Aorta (tissue), 5 donors: ENCODE measurements around the gene TOMM22. TPM values are rescaled to one million over a fixed set of nuclear protein-coding genes. Genes with fewer than 3 reads are reported as not detected.

Experiments
- ATAC-seq: fragments of 200-7000 bp; cut with Tn5 transposase; one replicate; pipeline ENCODE4 v1.9.1; 2022; ENCODE audit warnings: moderate library complexity; ENCODE audit not compliant: low FRiP score
- DNase-seq, 2 donors: peaks; one replicate each; pipeline ENCODE4 v3.0.0-alpha.2; 2020
- H3K27ac ChIP-seq, 2 donors: one replicate each; pipeline ENCODE4 v1.5.1; 2013; ENCODE audit warnings: low read length in 2 of 2, mild to moderate bottlenecking in 2 of 2, moderate library complexity in 2 of 2, control low read depth in 1 of 2, inconsistent platforms in 1 of 2, low read depth in 1 of 2
- H3K27me3 ChIP-seq, 2 donors: one replicate each; pipeline ENCODE4 v1.6.1; 2013; ENCODE audit warnings: control low read depth in 1 of 2, low read length in 1 of 2, mild to moderate bottlenecking in 1 of 2, moderate library complexity in 1 of 2; ENCODE audit not compliant: insufficient read depth in 2 of 2, control insufficient read depth in 1 of 2
- H3K36me3 ChIP-seq, 2 donors: one replicate each; pipeline ENCODE4 v1.6.1; 2013; ENCODE audit warnings: control low read depth in 1 of 2, low read length in 1 of 2, mild to moderate bottlenecking in 1 of 2; ENCODE audit not compliant: insufficient read depth in 2 of 2, control insufficient read depth in 1 of 2
- H3K4me1 ChIP-seq, 2 donors: one replicate each; pipeline ENCODE4 v1.6.1; 2013; ENCODE audit warnings: low read length in 2 of 2, control low read depth in 1 of 2, mild to moderate bottlenecking in 1 of 2, moderate library complexity in 1 of 2; ENCODE audit not compliant: insufficient read depth in 2 of 2, control insufficient read depth in 1 of 2
- H3K4me3 ChIP-seq, 2 donors: one replicate each; pipeline ENCODE4 v1.5.1; 2013; ENCODE audit warnings: low read length in 2 of 2, control low read depth in 1 of 2, mild to moderate bottlenecking in 1 of 2
- H3K9me3 ChIP-seq: one replicate; pipeline ENCODE4 v1.6.1; 2013; ENCODE audit warnings: mild to moderate bottlenecking, low read length; ENCODE audit not compliant: control insufficient read depth
- WGBS, 2 donors: extraction: QIAGEN DNeasy Blood & Tissue Kit; methylation state at CpG; one replicate each; pipeline ENCODE4 v1.1.7; 2013; 5-methylcytosine and 5-hydroxymethylcytosine counted together
- intact Hi-C, 2 donors: fragments of 100-400 bp; cut with DNase I; formaldehyde crosslinking; loops; one replicate each; pipeline versions ENCODE4 v1.14.2 to v1.15.0; 2022
- polyA plus RNA-seq, 2 donors: library from polyadenylated mRNA; stranded (reverse); fragments of 200-250 nt; gene quantifications; one replicate each; pipeline ENCODE4 v1.2.3, GENCODE V29; 2013
- total RNA-seq, 2 donors: library from RNA; stranded (reverse); fragmentation: NEBNext Ultra II Directional; extraction: Animal tissue kit (Norgen Biotek cat#: 25700); gene quantifications; one replicate each; pipeline ENCODE4 v1.2.1, GENCODE V29; 2021
- donor health status: healthy with polysubstance abuse.
- donor health status: Bipolar disorder and iron deficiency.
- donor health status: DM: no; HTN: no; CAD: no.
- donor health status: DM: no; HTN: no; CAD: no.
- donor health status: DM: yes; HTN: yes; CAD: no.

The TOMM22 gene
- total and polyA plus RNA-seq, 4 donors = 28.9 to 42.4 (median 37.6) TPM

- no peak for DNase-seq
- Histone ChIP-seq H3K9me3 (no peaks in the 10 kb centered on the region), H3K36me3 (no peaks in the 10 kb centered on the region), H3K27ac (no peak overlapping the region), H3K4me1 (no peaks in the 10 kb centered on the region), H3K27me3 (no peaks in the 10 kb centered on the region), H3K4me3 (no peak overlapping the region)
- intact Hi-C loops = no loop called here
- no peak for ATAC-seq
These were observed 28.9 kb upstream of the TOMM22 start for GRCh38 chr22:38652859-38653258.

- Histone ChIP-seq H3K36me3 (no peaks in the 10 kb centered on the region), H3K4me3 (no peak overlapping the region), H3K27me3 (no peaks in the 10 kb centered on the region), H3K9me3 (no peaks in the 10 kb centered on the region), H3K27ac (no peak overlapping the region), H3K4me1 (no peaks in the 10 kb centered on the region)
- no peak for ATAC-seq
- DNase-seq = no peak
- intact Hi-C loops = no loop called here
- WGBS, 2 donors = 96 to 97% methylated on average over 8 of the region's 8 CpGs
These were observed 28.0 kb upstream of the TOMM22 start for GRCh38 chr22:38653741-38654140.

GRCh38 chr22:38655519-38656255 lies 26.1 kb upstream of the TOMM22 start:
- intact Hi-C loops = no loop called here
- Histone ChIP-seq H3K27me3 (no peaks in the 10 kb centered on the region), H3K27ac (no peak overlapping the region), H3K9me3 (no peaks in the 10 kb centered on the region), H3K36me3 (no peaks in the 10 kb centered on the region), H3K4me1 (no peaks in the 10 kb centered on the region), H3K4me3 (peak overlapping the region; percentile 53 to 97)
- no peak for ATAC-seq
- no peak for DNase-seq
- WGBS, 2 donors = 6 to 7% methylated on average over 21 to 22 of the region's 22 CpGs

- WGBS, 2 donors = 0% methylated on average over 57 to 66 of the region's 66 CpGs
- peak within 1 kb of the TSS; percentile 53 to 97 for H3K4me3 ChIP-seq
- peak; percentile 93 to 96 for DNase-seq
These were observed 25.3 kb upstream of the TOMM22 start, which contains the start of the genes CBY1 and FAM227A for GRCh38 chr22:38656256-38657044. Gene CBY1, plus strand, starts transcription at chr22:38656638. Its CDS starts 11,417 bp downstream, at chr22:38668055. Gene FAM227A, minus strand, starts transcription at chr22:38656392. Its CDS starts 6,224 bp downstream, at chr22:38650168.

GRCh38 chr22:38657045-38657909 lies 24.5 kb upstream of the TOMM22 start:
- DNase-seq (no peak), ATAC-seq (no peak)
- H3K4me3 ChIP-seq = peak overlapping the region; percentile 53 to 97
- intact Hi-C loops = no loop called here
- WGBS, 2 donors = 10 to 13% methylated on average over 16 of the region's 16 CpGs
- no peaks in the 10 kb centered on the region for H3K36me3 ChIP-seq
- H3K4me1 ChIP-seq = no peaks in the 10 kb centered on the region
- H3K9me3 ChIP-seq = no peaks in the 10 kb centered on the region
- no peaks in the 10 kb centered on the region for H3K27me3 ChIP-seq
- H3K27ac ChIP-seq = no peak overlapping the region

More at GRCh38 chr22:38656256-38657044, 25.3 kb upstream of the TOMM22 start, which contains the start of the genes CBY1 and FAM227A:
- H3K4me1 ChIP-seq = no peaks in the 10 kb centered on the region
- no peaks in the 10 kb centered on the region for H3K36me3 ChIP-seq
- peak; percentile 96 for ATAC-seq
- intact Hi-C loops = no loop called here
- no peaks in the 10 kb centered on the region for H3K27me3 ChIP-seq
- peak within 1 kb of the TSS in 1 of 2 donors; percentile 55 for H3K27ac ChIP-seq
- no peaks in the 10 kb centered on the region for H3K9me3 ChIP-seq

GRCh38 chr22:38674888-38675287 lies 6.9 kb upstream of the TOMM22 start:
- DNase-seq = peak in 1 of 2 donors; percentile 53
- Histone ChIP-seq H3K9me3 (no peaks in the 10 kb centered on the region), H3K36me3 (peaks cover 0 to 3% of the 10 kb centered on the region in 2 donors), H3K4me1 (no peaks in the 10 kb centered on the region), H3K4me3 (no peak overlapping the region), H3K27me3 (no peaks in the 10 kb centered on the region), H3K27ac (peak overlapping the region in 1 of 2 donors; percentile 80)
- intact Hi-C loops = no loop called here
- WGBS, 2 donors = 12 to 13% methylated on average over 5 of the region's 5 CpGs
- peak; percentile 56 for ATAC-seq

- ATAC-seq (no peak), DNase-seq (peak in 1 of 2 donors; percentile 9)
- intact Hi-C loops = no loop called here
- Histone ChIP-seq H3K4me1 (no peaks in the 10 kb centered on the region), H3K27ac (no peak overlapping the region), H3K36me3 (peaks cover 0 to 3% of the 10 kb centered on the region in 2 donors), H3K4me3 (no peak overlapping the region), H3K9me3 (no peaks in the 10 kb centered on the region), H3K27me3 (no peaks in the 10 kb centered on the region)
- 91 to 95% methylated on average over 3 of the region's 3 CpGs for WGBS, 2 donors
These were observed 5.9 kb upstream of the TOMM22 start for GRCh38 chr22:38675833-38676232.

- no peak overlapping the region for H3K27ac ChIP-seq
- no peak overlapping the region for H3K4me3 ChIP-seq
- ATAC-seq (no peak), DNase-seq (no peak)
- WGBS, 2 donors = 83 to 88% methylated on average over 9 of the region's 9 CpGs
- peaks cover 0 to 4% of the 10 kb centered on the region in 2 donors for H3K4me1 ChIP-seq
- H3K27me3 ChIP-seq = no peaks in the 10 kb centered on the region
- intact Hi-C loops = loop anchor here in 1 of 2 donors (10.0 kb wide), 1 partner anchor 180 kb away; the partner anchor contains the start of gene DDX17
- H3K9me3 ChIP-seq = no peaks in the 10 kb centered on the region
- peaks cover 5 to 19% of the 10 kb centered on the region in 2 donors for H3K36me3 ChIP-seq
These were observed 3.1 kb downstream of the TOMM22 start for GRCh38 chr22:38684895-38685294.
